Tibial nerve (tissue), 4 donors: Measurements from ENCODE around the gene VWA8. TPM values are rescaled to one million over a fixed set of nuclear protein-coding genes. Genes with fewer than 3 reads are reported as not detected.

Experiments used
- DNase-seq, 2 donors: peaks; one replicate each; pipeline ENCODE4 v3.0.0-alpha.2; 2019; ENCODE audit warnings: low spot score in 2 of 2
- H3K27ac ChIP-seq, 4 donors: fragments of 200-600 bp; sonication (generic) in 3 of 4; one replicate each; pipeline ENCODE4 v1.5.1; 2017 to 2019; ENCODE audit warnings: mild to moderate bottlenecking in 1 of 4
- H3K27me3 ChIP-seq, 2 donors: fragments of 200-600 bp; sonication (generic) in 1 of 2; one replicate each; pipeline versions ENCODE4 v1.5.1 to v1.6.0; 2017 to 2019
- H3K36me3 ChIP-seq, 3 donors: fragments of 200-600 bp; sonication (generic); one replicate each; pipeline ENCODE4 v1.5.1; 2018 to 2019
- H3K4me1 ChIP-seq, 4 donors: fragments of 200-600 bp; sonication (generic) in 3 of 4; one replicate each; pipeline ENCODE4 v1.5.1; 2017 to 2019
- H3K4me3 ChIP-seq, 4 donors: fragments of 200-600 bp; sonication (generic) in 3 of 4; one replicate each; pipeline ENCODE4 v1.5.1; 2017 to 2019; ENCODE audit warnings: mild to moderate bottlenecking in 1 of 4, moderate library complexity in 1 of 4
- H3K9me3 ChIP-seq, 4 donors: fragments of 200-600 bp; sonication (generic) in 3 of 4; one replicate each; pipeline ENCODE4 v1.5.1; 2017 to 2019
- EP300 ChIP-seq, 2 donors: sonication (generic); formaldehyde crosslinking; IDR thresholded peaks; one replicate each; pipeline ENCODE4 v1.6.1; 2017; ENCODE audit warnings: antibody characterized with exemption in 2 of 2, mild to moderate bottlenecking in 1 of 2
- POLR2A ChIP-seq, 2 donors: fragments of 450-650 bp; IDR thresholded peaks; one replicate each; pipeline ENCODE4 v1.6.1; 2017; ENCODE audit warnings: antibody characterized with exemption in 2 of 2, mild to moderate bottlenecking in 2 of 2, moderate library complexity in 2 of 2
- WGBS, 2 donors: methylation state at CpG; one replicate each; pipeline ENCODE4 v1.1.5; 2018; 5-methylcytosine and 5-hydroxymethylcytosine counted together
- total RNA-seq, 4 donors: library from RNA; depleted of rRNA; stranded (reverse); fragments of >200 nt; gene quantifications; one replicate each; pipeline ENCODE4 v1.1.0, GENCODE V29; 2016
- TF ChIP-seq, protein P1 (sequence below), 5 experiments: fragments of 200-600 bp in 3 of 5; fragments of 450-650 bp in 2 of 5; sonication (generic) in 3 of 5; IDR thresholded peaks; one replicate each; pipeline ENCODE4 v1.5.1; 2016 to 2019; ENCODE audit warnings: antibody characterized with exemption in 5 of 5, mild to moderate bottlenecking in 3 of 5, moderate library complexity in 2 of 5

Gene VWA8
- total RNA-seq, 4 donors from 2014 or later: 20.8 to 36.9 (median 22.4) TPM

DNA sequence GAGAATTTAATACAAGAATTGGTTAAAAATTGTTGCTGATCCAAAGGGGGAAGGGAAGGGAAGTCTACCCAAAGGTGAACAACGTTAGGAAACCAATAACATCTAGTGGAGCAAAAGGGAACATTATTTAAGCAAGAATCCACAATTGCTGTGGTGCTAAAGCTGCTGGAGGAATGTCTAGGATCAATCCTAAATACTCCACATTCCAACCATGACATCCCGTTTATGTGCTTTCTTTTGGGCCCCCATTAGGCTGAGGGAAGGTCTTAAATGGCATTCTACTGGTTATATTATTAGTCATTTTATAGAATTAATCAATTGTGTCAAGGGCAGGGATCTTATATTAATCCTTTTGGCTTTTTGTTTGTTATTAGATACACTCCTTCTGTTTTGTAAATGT lies 39.9 kb upstream of the VWA8 start:
- TF ChIP-seq POLR2A (IDR thresholded peaks at IDR 0.05) (no peak), EP300 (IDR thresholded peaks at IDR 0.05) (no peak)
- TF ChIP-seq, protein P1, sequence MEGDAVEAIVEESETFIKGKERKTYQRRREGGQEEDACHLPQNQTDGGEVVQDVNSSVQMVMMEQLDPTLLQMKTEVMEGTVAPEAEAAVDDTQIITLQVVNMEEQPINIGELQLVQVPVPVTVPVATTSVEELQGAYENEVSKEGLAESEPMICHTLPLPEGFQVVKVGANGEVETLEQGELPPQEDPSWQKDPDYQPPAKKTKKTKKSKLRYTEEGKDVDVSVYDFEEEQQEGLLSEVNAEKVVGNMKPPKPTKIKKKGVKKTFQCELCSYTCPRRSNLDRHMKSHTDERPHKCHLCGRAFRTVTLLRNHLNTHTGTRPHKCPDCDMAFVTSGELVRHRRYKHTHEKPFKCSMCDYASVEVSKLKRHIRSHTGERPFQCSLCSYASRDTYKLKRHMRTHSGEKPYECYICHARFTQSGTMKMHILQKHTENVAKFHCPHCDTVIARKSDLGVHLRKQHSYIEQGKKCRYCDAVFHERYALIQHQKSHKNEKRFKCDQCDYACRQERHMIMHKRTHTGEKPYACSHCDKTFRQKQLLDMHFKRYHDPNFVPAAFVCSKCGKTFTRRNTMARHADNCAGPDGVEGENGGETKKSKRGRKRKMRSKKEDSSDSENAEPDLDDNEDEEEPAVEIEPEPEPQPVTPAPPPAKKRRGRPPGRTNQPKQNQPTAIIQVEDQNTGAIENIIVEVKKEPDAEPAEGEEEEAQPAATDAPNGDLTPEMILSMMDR (IDR thresholded peaks at IDR 0.05): no peak
- Histone ChIP-seq H3K4me1 (peaks cover 0 to 3% (median 0%) of the 10 kb centered on the region in 4 donors), H3K27me3 (no peaks in the 10 kb centered on the region), H3K4me3 (no peak overlapping the region), H3K9me3 (no peaks in the 10 kb centered on the region), H3K27ac (no peak overlapping the region), H3K36me3 (no peaks in the 10 kb centered on the region)
- WGBS, 2 donors: 24 to 32% methylated on average over 2 of the region's 2 CpGs
- DNase-seq: no peak

DNA sequence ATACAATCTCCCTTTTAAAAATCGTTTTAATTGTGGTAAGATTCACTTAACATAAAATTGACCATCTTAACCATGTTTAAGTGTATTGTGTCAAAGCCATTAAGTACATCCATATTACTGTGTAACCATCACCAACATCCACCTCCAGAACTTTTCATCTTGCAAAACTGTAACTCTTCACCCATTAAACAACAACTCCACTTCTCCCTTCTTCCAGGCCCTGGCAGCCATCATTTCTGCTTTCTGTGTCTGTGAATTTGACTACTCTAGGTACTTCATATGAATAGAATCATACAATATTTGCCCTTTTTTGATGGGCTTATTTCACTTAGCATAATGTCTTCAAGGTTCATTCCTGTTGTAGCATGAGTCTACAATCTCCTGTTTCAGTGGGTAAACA lies 36.5 kb upstream of the VWA8 start:
- H3K27ac ChIP-seq: no peak overlapping the region
- no peaks in the 10 kb centered on the region for H3K36me3 ChIP-seq
- WGBS, 2 donors: 76 to 80% methylated on average over 1 of the region's 1 CpG
- DNase-seq: no peak
- H3K4me3 ChIP-seq: no peak overlapping the region
- no peak for TF ChIP-seq POLR2A (IDR thresholded peaks at IDR 0.05)
- TF ChIP-seq EP300 (IDR thresholded peaks at IDR 0.05): no peak
- TF ChIP-seq, protein P1 (IDR thresholded peaks at IDR 0.05): no peak
- peaks cover 0 to 3% (median 0%) of the 10 kb centered on the region in 4 donors for H3K4me1 ChIP-seq
- H3K27me3 ChIP-seq: no peaks in the 10 kb centered on the region
- H3K9me3 ChIP-seq: no peaks in the 10 kb centered on the region

DNA sequence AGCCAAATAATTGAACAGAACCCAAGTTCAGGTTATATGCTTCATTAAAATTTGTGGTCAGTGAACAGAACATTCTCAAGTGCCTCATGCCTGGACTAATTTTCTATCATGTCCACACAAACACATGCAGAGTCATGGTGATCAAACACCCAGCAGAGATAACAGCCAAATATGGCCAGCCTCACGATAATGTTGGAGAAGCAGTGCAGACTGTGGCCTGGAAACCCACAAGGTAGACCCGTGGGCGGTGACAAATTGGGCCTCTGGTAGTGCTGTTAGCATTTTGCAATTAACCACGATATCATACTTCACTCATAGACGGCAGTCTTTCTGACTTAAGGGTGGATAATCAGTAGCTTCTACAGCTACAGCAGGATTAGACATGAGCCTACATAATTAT lies 35.0 kb upstream of the VWA8 start:
- no peaks in the 10 kb centered on the region for H3K9me3 ChIP-seq
- WGBS, 2 donors: 69 to 74% methylated on average over 5 of the region's 5 CpGs

DNA sequence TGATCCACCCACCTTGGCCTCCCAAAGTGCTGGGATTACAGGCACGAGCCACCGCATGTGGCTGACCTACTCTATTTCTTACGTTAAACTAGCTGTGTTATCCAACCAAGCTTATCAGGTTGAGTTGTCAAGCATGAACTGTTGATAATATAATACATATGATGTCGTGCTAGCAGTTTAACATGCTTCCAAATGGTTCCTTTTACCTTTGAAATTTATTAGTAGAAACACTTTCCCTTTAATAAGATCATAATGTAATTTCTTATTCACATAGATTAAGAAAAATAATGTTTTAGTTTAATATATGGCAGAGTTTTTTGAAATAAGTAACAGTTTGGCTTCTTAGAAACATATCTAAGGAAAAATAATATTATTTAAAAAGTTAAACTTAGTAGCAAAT lies 34.4 kb upstream of the VWA8 start:
- DNase-seq: no peak
- no peaks in the 10 kb centered on the region for H3K27me3 ChIP-seq
- no peak overlapping the region for H3K27ac ChIP-seq
- no peaks in the 10 kb centered on the region for H3K4me1 ChIP-seq
- no peaks in the 10 kb centered on the region for H3K36me3 ChIP-seq
- H3K4me3 ChIP-seq: no peak overlapping the region
- TF ChIP-seq POLR2A (IDR thresholded peaks at IDR 0.05): no peak
- WGBS, 2 donors: 89 to 96% methylated on average over 4 of the region's 4 CpGs
- H3K9me3 ChIP-seq: no peaks in the 10 kb centered on the region

More for the DNA sequence above, 35.0 kb upstream of the VWA8 start:
- no peaks in the 10 kb centered on the region for H3K36me3 ChIP-seq
- TF ChIP-seq, protein P1 (IDR thresholded peaks at IDR 0.05): no peak
- TF ChIP-seq POLR2A (IDR thresholded peaks at IDR 0.05) (no peak), EP300 (IDR thresholded peaks at IDR 0.05) (no peak)
- no peak overlapping the region for H3K4me3 ChIP-seq
- no peak overlapping the region for H3K27ac ChIP-seq
- H3K27me3 ChIP-seq: no peaks in the 10 kb centered on the region
- no peak for DNase-seq
- no peaks in the 10 kb centered on the region for H3K4me1 ChIP-seq

DNA sequence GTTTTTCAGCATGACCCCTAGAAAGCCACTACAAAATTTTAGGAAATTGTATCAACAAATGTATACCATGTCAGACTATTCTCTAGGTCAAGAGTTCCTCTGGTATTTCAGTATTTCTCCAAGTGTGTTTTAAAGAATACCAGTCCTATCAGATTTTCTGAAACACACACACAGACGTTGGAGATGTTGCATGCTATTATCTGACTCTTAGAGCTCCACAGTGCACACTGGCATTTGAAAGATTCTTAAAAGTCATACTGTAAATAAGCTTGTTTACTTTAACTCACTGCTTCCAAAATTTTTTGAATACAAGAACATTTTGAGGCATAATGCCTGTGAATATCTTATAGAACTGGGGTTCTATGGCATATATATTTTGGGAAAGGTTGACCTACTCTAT lies 33.8 kb upstream of the VWA8 start:
- Histone ChIP-seq H3K36me3 (no peaks in the 10 kb centered on the region), H3K27me3 (no peaks in the 10 kb centered on the region), H3K4me3 (no peak overlapping the region), H3K4me1 (no peaks in the 10 kb centered on the region), H3K9me3 (no peaks in the 10 kb centered on the region), H3K27ac (no peak overlapping the region)
- no peak for TF ChIP-seq EP300 (IDR thresholded peaks at IDR 0.05)
- TF ChIP-seq, protein P1 (IDR thresholded peaks at IDR 0.05): no peak
- no peak for TF ChIP-seq POLR2A (IDR thresholded peaks at IDR 0.05)
- 72 to 92% methylated on average over 1 of the region's 1 CpG for WGBS, 2 donors
- no peak for DNase-seq

DNA sequence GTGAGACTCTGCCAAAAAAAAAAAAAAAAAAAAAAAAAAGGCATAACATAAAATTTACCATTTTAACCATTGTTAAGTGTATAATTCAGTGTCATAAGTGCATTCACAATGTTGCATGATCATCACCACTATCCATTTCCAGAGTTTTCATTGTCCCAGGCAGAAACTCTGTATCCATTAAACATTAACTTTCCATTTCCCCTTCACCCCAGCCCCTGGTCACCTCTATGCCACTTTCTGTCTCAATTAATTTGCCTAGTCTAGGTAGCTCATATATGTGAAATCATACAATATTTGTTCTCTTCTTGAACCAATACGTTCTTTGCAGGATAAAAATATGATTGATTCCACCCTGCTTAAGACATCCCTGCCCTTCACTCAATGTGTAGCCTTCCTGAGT lies 31.0 kb upstream of the VWA8 start:
- Histone ChIP-seq H3K4me1 (no peaks in the 10 kb centered on the region), H3K4me3 (no peak overlapping the region), H3K27me3 (no peaks in the 10 kb centered on the region), H3K36me3 (no peaks in the 10 kb centered on the region), H3K27ac (no peak overlapping the region), H3K9me3 (no peaks in the 10 kb centered on the region)
- TF ChIP-seq POLR2A (IDR thresholded peaks at IDR 0.05) (no peak), EP300 (IDR thresholded peaks at IDR 0.05) (no peak)
- TF ChIP-seq, protein P1 (IDR thresholded peaks at IDR 0.05): no peak
- DNase-seq: no peak
- 83 to 87% methylated on average over 1 of the region's 1 CpG for WGBS, 2 donors
